A549 (cell line): Measurements from ENCODE around the gene CYP2R1.

Source experiments
- CTCF ChIP-seq: fragments of >200 bp; sonication (Bioruptor Twin); formaldehyde crosslinking; IDR thresholded peaks from 3 replicates; pipeline ENCODE4 v1.5.1; 2016
- ELK1 ChIP-seq: fragments of 150-350 bp; IDR thresholded peaks from 2 replicates; pipeline ENCODE4 v1.6.1; 2014; ENCODE audit warnings: low read depth, mild to moderate bottlenecking, low read length
- HOXA7 ChIP-seq: fragments of 250-450 bp; sonication (Bioruptor Pico); IDR thresholded peaks from 2 replicates; pipeline ENCODE4 v1.5.0; 2020; ENCODE audit warnings: mild to moderate bottlenecking, moderate library complexity
- JUN ChIP-seq, 2 experiments: fragments of >200 bp; sonication (Bioruptor Twin); formaldehyde crosslinking; IDR thresholded peaks; 2 replicates in 1 of 2; 3 replicates in 1 of 2; pipeline ENCODE4 v1.6.1; 2016 to 2017
- POLR2A ChIP-seq: IDR thresholded peaks from 2 replicates; pipeline ENCODE4 v1.6.1; 2012; ENCODE audit warnings: mild to moderate bottlenecking, low read length
- RAD21 ChIP-seq, 2 experiments: fragments of >200 bp in 1 of 2; sonication (Bioruptor Twin) in 1 of 2; formaldehyde crosslinking in 1 of 2; IDR thresholded peaks in 1 of 2; conservative IDR thresholded peaks in 1 of 2; 2 replicates in 1 of 2; 3 replicates in 1 of 2; pipeline ENCODE4 v1.6.1; 2012 to 2018; ENCODE audit warnings: inconsistent platforms in 1 of 2
- RFX5 ChIP-seq: fragments of 450-650 bp; IDR thresholded peaks from 2 replicates; pipeline ENCODE4 v1.7.1; 2014; ENCODE audit warnings: antibody characterized with exemption, mild to moderate bottlenecking, moderate library complexity

GRCh38 chr11:14906993-14907392 is 15.0 kb upstream of the CYP2R1 start:
- TF ChIP-seq POLR2A, result no peak
- TF ChIP-seq CTCF, result no peak
- TF ChIP-seq RFX5, result no peak
- TF ChIP-seq RAD21 (conservative IDR thresholded peaks at IDR 0.05 in 1 of 2, IDR thresholded peaks at IDR 0.05 in 1 of 2), result no peak
- TF ChIP-seq HOXA7 (CRISPR knock-in tag), result no peak
- no peak for TF ChIP-seq ELK1
- no peak for TF ChIP-seq JUN (IDR thresholded peaks at IDR 0.05)
